ENCODE measurements around the gene INTS7. TPM values are rescaled to one million over a fixed set of nuclear protein-coding genes. Genes with fewer than 3 reads are reported as not detected.

Gene INTS7
- total RNA-seq, 1 donor from 2014 or later: 8.4 TPM

- no peak for DNase-seq (ENCODE audit: low spot score)
These were observed 126.4 kb downstream of the INTS7 start for GRCh38 chr1:211908951-211909350.

GRCh38 chr1:211908453-211908852 lies 126.9 kb downstream of the INTS7 start:
- DNase-seq (ENCODE audit: low spot score): no peak

GRCh38 chr1:211903490-211904245 lies 131.7 kb downstream of the INTS7 start:
- DNase-seq (ENCODE audit: low spot score): no peak

GRCh38 chr1:211902624-211903291 lies 132.6 kb downstream of the INTS7 start:
- no peak for DNase-seq (ENCODE audit: low spot score)

- DNase-seq (ENCODE audit: low spot score): no peak
These were observed 133.4 kb downstream of the INTS7 start for GRCh38 chr1:211901945-211902344.

- no peak for DNase-seq (ENCODE audit: low spot score)
These were observed 134.9 kb downstream of the INTS7 start for GRCh38 chr1:211900441-211900840.

- no peak for DNase-seq (ENCODE audit: low spot score)
These were observed 138.4 kb downstream of the INTS7 start for GRCh38 chr1:211896958-211897357.

- no peak for DNase-seq (ENCODE audit: low spot score)
These were observed 140.1 kb downstream of the INTS7 start for GRCh38 chr1:211895126-211895759.

- no peak for DNase-seq (ENCODE audit: low spot score)
These were observed 141.0 kb downstream of the INTS7 start for GRCh38 chr1:211894312-211894711.

- no peak for DNase-seq (ENCODE audit: low spot score)
These were observed 142.1 kb downstream of the INTS7 start for GRCh38 chr1:211893260-211893659.

- no peak for DNase-seq (ENCODE audit: low spot score)
These were observed 142.8 kb downstream of the INTS7 start for GRCh38 chr1:211892577-211892976.

GRCh38 chr1:211891708-211892107 lies 143.6 kb downstream of the INTS7 start:
- no peak for DNase-seq (ENCODE audit: low spot score)

Small RNA genes within 50 kb of the gene (microRNA-seq; reads per million reads assigned to microRNA genes)
- not detected for gene MIR3122 (ENCODE audit: borderline number of aligned reads)

Other genes with a start within 250 kb of the INTS7 start
- gene LPGAT1, start 204.8 kb downstream of the INTS7 start, total RNA-seq: 61.8 TPM
- 0.16 TPM for gene DTL, start 191 bp upstream of the INTS7 start, total RNA-seq
- 59.7 TPM for gene PPP2R5A, start 249.9 kb upstream of the INTS7 start, total RNA-seq